Stimulated activated CD8-positive, alpha-beta memory T cell treated with anti-CD3 and anti-CD28 coated beads, Interleukin-12 subunit alpha, Interleukin-12 subunit beta, amount 100 ng/mL, for 4 hours (primary cell): ENCODE measurements around the gene CCDC33.
"Not testable (repeated sequence)": the region's sequence is repeated elsewhere in the genome, so short reads cannot be mapped to it uniquely, and the experiment has no call there.

Experiments used
- DNase-seq: peaks from one replicate; pipeline ENCODE4 v3.0.0-alpha.2; 2020; ENCODE audit warnings: low read depth

The CCDC33 gene

DNA sequence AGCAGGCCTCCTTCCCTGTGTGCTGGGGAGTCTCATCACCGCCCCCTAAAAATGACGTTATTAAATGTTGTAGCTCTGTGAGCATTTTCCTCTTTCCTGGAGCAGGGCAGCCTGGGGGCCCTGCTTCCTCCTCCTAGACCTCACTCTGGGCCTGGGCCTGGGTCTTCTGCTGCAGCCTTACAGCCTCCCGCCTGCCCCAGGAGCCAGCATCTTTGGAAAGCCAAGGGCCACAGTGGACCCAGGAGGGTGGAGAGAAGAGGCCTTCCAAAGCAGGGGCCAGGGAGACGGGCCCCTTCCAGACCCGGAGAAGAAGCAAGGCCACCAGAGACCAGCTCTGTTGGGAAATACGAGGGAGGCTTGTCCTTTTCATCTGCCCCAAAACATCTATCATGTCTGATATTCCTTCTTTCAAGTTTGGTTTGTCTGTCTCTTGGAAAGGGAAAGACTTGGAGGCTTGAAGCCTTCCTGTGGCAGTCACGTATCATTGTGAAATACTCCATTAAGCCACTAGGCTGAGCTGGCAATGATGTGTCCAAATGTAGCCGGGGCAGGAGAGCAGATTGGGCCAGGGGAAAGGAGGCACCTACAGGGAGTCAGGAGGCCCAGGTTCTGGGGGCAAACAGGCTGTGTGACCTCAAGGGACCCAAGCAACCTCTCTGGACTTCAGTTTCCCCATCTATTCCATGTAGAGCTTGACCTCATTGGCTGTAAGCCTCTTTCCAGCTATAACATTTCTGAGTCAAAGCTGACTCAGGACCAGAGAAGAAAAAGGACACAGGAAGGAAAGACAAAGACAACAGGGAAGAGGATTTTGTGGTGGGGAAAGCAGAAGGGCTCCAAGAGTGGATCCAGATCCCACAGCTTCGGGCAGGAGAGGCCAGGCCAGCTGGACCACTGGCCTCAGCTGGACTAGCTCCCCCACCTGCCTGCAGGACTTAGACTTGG, 100.2 kb downstream of the CCDC33 start:
- DNase-seq = no peak

DNA sequence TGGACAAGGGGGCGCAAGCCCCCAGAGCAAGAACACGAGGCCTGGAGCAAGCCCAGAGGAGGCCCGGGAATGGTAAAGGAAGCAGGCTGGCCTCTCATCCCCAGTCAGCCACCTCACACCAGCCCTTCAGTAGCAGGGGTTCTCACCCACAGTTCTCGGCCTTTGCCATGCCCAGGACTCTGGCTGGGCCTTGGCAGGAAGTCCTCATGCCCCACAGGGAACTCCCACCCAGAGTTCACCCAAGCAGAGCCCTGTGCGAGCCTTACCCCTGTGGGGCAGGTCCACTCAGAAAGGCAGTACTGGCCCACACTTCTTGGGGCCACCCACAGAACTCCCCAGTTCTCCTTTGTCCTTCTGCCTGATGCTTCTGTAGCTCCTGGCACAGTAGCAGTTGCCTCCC, 101.0 kb downstream of the CCDC33 start:
- no peak for DNase-seq

DNA sequence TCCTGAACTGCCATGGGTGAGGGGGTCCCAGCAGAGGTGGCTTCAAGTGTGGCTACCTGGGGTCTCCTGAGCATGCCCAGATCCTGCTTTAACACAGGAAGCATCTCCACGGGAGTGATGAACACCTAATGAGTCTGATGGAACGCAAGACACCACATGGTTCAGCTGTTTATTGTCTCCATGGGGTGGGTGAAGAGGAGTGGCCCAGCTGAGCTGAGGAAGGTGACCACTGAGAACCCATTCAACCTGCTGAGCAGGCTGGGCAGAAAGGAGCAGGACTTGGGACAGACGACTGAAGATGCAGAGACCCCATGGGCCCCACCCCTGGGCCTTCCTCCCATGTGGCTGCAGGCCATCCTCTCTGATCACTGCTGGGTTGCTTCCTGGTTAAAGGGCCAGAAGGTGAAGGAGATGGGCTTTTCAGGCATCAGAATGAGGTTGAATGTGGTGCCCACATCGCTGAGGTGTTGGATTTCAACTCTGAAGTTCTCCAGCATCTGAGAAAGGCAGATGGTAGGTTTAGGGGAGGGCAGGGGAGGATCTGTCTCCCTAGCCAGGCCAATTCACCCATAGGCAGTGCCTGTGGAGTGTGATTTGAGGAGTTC, 101.6 kb downstream of the CCDC33 start:
- no peak for DNase-seq

DNA sequence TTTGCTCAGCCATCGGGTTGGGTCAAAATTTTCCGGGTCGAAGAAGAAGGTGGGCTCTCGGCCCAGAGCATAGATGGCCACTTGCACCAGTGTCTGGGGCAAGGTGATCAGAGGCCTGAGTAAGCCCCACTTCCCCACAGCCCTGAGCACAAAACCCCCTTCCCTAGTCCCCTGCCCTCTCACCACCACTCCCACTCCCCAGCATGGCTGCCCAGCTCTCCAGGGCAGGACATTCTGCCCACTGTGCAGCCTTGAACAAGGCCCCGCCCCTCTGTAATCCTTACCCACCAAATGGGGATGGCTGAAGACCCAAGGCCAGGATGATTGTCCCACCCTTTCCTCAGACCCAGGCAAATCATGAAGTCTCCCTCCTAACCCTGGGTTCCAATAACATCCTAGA, 102.5 kb downstream of the CCDC33 start:
- no peak for DNase-seq

DNA sequence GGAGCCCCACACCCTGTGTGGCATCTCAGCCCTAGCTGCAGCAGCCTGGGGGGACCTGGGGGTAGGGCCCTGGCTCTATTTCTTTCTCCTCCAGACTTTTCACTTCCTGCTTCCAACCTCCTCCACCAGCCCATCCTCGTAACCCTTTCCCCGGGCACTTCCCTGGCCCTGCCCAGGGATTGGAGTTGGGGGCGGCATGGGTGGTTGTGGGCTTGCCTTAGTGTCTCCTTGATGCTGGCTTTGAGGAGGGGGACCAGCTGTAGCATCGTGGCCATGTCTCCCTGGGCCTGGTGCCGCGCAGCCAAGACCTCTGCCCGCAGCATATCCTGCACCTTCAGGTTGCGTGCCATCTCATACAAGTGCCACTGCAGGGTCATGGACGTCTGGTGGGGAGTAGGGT, 103.2 kb downstream of the CCDC33 start:
- DNase-seq = no peak

DNA sequence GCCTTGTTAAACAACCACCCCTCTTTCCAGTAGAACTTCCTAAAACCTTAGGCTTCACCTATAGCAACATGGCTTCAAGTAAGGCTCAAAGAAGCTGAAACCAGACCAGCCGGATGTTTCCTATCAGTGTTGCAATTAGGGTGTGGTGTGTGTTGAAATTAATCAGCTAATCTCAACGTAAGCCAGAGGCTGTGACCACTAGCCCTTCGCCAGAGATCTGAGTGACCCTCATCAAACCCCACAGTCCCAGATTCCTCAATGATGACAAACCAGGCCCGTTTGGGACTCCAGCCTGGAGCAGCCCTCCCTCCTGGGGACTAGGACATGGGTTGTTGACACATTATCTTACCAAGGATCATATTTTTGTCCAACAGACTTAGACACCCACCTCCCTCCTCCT, 104.0 kb downstream of the CCDC33 start:
- no peak for DNase-seq

DNA sequence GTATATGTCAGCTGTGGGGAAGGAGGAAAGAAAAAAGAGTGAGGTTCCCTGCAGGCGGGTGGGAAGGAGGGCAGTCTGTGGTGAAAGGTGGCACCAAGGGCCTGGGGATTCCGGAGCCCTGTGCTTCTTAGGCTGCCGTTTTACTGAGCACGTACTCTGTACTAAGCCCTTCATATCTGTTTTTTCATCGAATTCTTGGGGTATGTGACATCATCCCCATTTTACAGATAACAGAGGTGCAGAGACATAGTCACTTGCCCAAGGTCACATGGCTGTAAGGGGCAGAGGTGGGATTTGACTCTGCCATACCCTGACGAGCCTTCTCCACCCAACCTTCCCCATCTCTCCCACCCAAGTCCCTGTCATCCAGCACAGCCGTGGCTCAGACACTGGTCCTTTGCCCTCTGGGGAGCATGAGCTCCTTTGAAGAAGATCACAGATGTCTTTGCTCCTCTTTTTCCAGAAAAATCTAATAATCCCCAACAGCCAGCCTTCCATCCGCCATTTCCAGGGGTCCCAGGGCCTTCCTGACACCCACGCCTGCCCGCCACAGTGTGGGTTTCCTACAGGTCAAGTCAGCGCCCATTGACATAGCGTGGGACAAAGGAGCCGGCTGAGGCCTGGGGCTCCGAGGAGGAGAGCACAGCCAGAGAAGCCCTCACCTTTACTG, 107.1 kb downstream of the CCDC33 start:
- DNase-seq = no peak

DNA sequence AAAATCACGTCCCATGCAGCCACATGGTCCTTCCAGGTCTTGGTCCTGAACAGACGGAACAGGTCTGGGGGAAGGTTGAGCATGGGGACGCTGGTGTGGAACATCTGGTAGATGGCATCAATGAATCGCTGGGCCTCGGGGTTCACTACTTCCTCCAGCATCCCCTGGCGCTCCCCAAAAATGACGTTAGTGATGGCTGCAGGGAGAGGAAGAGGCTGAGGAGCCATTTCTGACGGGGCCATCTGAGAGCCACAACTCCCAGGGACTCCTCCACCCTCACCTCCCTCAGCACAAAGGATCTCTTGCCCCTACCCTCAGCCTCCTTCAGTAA, 107.6 kb downstream of the CCDC33 start:
- DNase-seq = no peak

DNA sequence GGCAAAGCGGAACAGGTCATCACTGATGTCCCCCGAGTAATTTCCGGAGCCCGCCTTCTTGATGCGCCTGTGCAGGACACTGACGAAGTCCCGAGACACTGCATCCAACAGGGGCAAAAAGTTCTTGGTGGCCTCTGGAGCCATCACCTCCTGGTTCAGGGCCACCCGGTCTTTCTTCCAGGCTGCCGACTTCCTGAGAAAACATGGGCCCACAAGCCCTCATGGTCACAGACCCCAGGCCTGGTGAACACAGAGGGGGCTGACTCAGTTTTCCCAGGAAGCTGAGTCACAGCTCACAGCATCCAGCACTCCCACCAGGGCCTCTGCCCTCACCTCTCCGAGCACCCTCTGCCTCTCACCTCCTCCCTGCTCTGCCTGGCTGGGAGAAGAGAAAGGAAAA, 108.9 kb downstream of the CCDC33 start:
- DNase-seq = no peak

DNA sequence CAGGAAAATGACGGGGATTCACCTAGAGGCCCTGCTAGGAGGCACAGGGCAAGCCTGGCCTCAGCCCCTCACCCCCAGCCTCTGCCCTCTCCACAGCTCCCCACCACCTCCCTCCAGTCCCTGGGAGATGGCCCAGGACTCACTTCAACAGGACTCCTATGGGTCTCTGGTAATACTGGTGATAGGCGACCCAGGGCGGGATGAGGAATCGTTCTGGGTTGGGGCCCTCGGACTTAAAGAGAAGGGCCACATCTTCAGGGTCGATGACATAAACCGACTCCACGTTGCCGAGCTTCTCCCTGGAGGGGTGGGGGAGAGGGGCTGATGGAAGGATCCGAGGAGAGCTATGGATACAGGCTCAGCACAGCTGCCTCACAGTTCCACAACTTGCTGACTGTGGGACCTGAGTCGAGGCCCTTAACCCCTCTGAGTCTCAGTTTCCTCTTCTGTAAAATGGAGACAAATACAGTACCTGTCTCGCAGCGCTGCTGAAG, 111.7 kb downstream of the CCDC33 start:
- DNase-seq = no peak

DNA sequence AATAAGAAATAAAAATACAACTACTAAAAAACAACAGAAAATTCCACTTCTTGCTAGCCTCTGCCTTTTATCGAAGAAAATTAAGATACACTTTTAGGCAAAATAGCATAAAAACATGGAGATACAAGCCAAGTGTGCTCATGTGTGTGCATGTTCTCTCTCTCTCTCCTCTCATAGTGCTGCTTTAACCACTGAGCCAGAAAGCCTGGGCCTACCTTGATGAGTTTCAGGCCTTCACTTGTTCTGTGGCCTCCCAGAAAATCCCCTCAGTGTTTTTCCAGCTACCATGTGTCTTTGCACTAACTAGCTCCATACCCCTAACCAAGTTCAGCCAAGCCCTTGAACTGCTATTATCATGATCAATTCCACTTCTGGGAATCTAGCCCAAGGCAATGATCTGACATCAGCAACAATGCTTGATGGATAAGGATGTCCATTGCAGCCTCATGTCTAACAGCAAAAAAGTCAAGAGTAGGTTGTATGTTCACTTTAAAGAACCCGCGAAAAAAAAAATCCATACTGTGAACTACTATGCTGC, 113.2 kb downstream of the CCDC33 start:
- DNase-seq = no peak

DNA sequence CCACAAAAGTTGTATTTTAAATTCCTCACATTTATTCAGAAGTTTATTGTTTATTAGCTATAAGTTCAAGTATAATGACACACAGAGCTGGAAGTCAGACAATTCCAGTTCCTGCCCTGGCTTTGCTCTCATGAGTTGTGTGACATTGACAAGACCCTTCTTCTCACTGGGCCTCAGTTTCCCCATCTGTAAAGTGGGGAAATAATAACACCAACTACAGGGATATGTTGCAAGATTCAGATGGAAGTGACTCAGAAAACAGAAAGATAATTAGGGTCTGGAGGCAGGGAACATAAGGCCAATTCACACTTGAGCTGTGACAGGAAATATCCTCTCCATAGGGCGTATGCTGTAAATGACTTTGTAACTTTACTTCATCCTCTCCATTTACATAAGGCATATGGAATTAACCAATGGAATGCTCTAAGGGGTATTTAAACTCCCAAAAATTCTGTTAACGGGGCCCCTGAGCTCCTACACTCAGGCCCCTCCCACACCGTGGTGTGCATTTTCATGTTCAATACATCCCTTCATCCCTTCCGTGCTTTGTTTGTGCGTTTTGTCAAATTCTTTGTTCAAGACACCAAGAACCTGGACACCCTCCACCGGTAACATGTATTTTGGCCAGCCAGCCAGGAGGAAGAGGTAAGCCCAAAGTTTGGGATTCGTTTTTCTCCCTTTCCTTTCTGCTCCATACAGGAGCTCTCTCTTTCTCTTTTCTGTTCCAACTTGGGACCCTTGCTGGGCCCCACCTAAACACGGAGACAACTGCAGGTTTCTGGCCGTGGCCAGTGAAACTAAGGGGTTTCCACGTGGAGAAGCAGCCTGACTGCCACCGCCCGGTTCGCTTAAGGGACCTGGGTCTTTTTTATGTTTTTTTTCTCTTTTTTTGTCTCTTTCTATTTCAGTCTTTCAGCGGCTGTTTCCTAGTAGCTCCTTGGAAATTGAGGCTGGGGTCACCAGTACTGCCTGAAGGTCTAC, 114.5 kb downstream of the CCDC33 start:
- DNase-seq = no peak

DNA sequence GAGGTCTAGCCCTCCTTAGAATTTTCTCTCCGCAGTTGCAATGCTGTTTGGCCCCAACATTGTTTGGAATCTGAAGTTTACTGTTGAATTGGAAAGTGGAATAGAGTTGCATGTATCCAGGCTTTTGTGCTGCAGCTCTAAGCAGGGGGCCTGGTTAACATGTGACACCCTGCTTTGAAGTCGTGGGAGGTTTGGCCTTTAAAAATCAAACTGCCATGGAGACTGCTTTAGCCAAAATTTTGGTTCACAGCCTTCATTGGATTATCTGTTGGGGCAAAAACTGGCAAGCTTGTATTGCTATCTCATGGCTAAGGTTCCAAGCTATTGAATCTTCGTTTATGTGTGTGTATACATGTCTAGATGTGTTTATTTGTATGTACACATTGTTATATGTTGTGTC, 115.5 kb downstream of the CCDC33 start:
- no peak for DNase-seq

DNA sequence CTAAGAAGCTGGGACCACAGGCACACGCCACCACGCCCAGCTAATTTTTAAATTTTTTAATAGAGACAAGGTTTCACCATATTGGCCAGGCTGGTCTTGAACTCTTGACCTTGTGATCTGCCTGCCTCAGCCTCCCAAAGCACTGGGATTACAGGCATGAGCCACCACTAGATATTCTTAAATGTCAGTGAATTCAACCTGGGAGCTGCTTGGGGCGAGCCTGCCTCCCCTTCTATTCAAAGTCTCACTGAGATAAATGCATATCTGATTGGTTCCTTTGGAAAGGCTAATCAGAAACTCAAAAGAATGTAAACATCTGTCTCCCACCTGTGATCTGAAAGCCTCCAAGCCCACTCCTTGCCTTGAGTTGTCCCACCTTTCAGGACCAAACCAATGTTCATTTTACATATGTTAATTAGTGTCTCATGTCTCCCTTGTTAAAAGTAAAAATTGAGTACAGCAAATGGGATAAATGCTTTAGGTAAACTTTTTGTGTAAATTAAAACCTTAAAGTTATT, 116.3 kb downstream of the CCDC33 start:
- DNase-seq = no peak

DNA sequence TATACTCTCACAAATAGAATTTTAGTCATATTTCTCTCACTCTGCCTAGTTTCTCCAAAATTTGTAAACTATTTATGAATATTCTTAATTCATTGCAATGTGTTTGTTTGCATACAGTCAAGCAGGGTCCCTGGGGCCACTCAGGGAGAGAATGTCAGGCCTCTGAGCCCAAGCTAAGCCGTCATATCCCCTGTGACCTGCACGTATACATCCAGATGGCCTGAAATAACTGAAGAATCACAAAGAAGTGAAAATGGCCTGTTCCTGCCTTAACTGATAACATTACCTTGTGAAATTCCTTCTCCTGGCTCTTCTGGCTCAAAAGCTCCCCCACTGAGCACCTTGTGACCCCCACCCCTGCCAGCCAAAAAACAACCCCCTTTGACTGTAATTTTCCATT, 117.9 kb downstream of the CCDC33 start:
- not testable (repeated sequence) for DNase-seq

DNA sequence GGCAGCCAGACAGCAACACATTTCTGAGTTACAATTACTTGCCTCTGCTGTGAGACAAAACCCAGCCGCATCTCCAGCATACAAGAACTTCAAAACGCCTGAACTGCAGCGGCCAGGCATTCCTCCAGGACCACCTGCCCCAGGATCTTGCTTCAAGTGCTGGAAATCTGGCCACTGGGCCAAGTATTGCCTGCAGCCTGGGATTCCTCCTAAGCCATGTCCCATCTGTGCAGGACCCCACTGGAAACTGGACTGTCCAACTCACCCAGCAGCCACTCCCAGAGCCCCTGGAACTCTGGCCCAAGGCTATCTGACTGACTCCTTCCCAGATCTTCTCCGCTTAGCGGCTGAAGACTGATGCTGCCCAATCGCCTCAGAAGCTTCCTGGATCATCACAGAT, 119.9 kb downstream of the CCDC33 start:
- DNase-seq = not testable (repeated sequence)

DNA sequence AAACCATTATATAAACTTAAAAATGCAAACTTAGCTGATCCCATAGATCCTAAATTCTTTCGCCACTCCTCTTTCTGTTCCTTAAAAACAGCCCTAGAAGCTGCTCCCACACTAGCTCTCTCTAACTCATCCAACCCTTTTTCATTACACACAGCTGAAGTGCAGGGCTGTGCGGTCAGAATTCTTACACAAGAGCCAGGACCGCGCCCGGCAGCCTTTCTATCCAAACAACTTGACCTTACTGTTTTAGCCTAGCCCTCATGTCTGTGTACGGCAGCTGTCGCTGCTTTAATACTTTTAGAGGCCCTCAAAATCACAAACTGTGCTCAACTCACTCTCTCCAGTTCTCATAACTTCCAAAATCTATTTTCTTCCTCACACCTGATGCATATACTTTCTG, 121.4 kb downstream of the CCDC33 start:
- DNase-seq = not testable (repeated sequence)

DNA sequence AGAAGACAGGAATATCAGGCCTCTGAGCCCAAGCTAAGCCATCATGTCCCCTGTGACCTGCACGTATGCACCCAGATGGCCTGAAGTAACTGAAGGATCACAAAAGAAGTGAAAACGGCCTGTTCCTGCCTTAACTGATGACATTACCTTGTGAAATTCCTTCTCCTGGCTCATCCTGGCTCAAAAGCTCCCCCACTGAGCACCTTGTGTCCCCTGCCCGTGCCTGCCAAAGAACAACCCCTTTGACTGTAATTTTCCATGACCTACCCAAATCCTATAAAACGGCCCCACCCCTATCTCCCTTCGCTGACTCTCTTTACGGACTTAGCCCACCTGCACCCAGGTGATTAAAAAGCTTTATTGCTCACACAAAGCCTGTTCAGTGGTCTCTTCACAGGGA, 123.2 kb downstream of the CCDC33 start:
- not testable (repeated sequence) for DNase-seq

DNA sequence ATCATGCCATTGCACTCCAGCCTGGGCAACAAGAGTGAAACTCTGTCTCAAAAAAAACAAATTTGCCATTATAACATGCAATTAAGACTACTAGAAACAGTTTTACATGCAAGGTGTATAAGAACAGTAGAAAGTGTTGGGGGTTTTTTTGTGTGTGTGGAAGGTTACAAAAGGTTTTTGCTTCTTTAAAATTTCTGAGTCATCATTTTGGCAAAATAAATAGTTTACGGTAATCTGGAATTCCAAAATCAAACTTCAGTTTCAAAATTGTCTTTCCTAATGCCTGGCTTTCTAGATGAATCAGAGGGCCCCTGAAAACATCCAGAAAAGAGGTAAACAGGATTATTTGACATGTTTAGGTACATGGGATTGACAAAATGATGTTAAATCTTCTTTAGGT, 124.7 kb downstream of the CCDC33 start:
- DNase-seq = not testable (repeated sequence)

DNA sequence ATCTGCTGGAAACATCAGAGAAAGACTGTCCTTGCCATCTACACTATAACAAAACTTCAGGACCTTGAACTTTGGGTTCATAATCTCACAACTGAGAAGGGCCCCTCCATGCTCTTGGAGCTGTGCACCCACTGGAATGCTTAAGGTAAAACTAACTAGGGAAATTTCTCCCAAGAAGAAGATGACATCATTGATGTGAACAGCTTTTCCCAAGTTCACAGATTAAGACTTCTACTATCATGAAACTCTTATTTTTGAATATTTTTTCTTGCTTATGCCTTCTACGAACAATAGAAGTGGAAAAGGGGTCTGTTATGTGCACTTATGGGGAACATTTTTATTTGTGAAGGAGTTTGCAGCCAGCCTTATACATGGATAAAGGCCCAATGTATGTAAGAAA, 126.4 kb downstream of the CCDC33 start:
- no peak for DNase-seq

DNA sequence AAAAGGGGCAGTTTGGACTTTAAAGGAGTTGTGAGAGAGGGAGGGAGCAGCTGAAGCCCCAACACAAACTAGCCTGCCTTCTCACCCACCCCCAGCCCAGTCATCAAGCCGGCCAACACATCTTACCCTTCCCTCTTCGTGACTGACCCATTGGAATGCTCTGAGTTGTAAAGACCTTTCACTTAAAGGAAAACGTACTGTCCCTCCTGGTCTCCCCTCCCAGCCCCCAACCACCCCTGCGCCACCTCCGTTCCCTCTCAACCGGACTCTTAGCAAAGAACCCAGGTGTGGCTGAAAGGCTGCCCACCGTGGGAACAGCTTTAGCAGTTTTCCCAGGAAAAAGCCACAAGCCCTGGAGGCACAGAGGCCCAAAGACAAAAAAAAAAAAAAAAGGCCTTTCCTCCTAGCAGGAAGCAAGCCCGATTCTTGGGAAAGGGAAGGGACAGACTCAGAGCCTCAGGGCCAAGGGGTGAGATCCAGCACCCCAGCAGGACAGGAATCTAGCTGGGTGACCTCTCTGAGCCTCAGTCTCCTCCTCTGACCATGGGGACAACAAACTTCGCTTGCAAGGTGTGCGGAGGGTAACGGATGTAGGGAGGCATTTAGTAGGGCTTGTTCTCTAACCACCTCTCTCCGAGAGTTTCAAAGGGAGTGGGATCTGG, 128.9 kb downstream of the CCDC33 start:
- DNase-seq = no peak
